Epithelial cell of proximal tubule (primary cell): ENCODE measurements around the gene RAB8A. TPM values are rescaled to one million over a fixed set of nuclear protein-coding genes. Genes with fewer than 3 reads are reported as not detected.

ENCODE experiments used
- DNase-seq: peaks from one replicate; pipeline ENCODE4 v3.0.0-alpha.2; 2011; ENCODE audit warnings: low read depth
- H3K4me3 ChIP-seq: 2 replicates; pipeline ENCODE4 v1.5.1; 2011; ENCODE audit warnings: low read depth, mild to moderate bottlenecking, low read length
- total RNA-seq: library from RNA; depleted of rRNA; stranded (reverse); fragments of >200 nt; gene quantifications from 2 replicates; pipeline ENCODE4 v1.2.3, GENCODE V29; 2015
- TF ChIP-seq, protein P1 (sequence below): conservative IDR thresholded peaks from 2 replicates; pipeline ENCODE4 v1.5.1; 2012; ENCODE audit warnings: low read depth, mild to moderate bottlenecking, low read length

Gene RAB8A
- total RNA-seq, 1 donor from 2014 or later, result 62.4 TPM

DNA sequence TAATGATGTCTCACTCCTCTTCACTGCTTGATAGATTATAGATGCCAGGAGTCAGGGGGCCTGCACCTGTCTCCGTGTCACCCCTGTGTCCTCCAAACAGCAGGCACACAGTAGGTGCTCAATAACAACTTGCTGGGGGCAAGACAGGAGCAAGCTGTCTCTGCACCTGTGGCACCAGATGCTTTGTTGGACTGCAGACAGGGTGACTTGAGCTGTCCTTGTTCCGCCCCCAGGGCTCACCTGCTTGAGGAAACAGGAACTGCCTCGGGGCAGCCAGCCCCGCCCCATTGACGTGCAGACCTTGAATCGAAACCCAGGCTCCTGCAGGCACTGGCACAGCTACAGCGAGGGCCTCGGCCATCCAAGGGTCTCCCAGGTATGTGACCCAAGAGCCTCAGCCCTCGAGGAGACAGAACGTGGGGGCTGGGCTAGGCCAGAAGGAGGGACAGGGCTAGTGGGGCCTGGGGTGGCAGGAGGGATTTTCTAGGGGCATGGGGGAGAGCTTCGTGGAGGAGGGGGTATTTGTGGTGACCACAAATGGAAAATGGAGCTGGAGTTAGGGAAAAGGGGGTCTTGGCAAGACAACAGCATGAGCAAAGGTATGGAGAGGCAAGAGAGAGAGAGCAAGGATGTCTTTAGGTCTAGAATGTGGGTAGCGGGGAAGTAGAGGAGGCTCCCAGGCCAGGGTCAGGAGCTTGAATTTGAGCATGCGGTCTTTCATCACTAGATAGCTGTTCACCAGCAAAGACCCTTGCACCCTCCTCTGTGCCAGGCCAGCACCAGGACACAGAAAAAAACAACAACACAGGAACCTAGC lies 31.9 kb downstream of the RAB8A start, which contains the start of gene HSH2D:
HSH2D (plus strand) TSS at position 287 of the 817 bp plus-strand sequence. CDS start 5,066 bp downstream, outside the sequence.
- TF ChIP-seq, protein P1, sequence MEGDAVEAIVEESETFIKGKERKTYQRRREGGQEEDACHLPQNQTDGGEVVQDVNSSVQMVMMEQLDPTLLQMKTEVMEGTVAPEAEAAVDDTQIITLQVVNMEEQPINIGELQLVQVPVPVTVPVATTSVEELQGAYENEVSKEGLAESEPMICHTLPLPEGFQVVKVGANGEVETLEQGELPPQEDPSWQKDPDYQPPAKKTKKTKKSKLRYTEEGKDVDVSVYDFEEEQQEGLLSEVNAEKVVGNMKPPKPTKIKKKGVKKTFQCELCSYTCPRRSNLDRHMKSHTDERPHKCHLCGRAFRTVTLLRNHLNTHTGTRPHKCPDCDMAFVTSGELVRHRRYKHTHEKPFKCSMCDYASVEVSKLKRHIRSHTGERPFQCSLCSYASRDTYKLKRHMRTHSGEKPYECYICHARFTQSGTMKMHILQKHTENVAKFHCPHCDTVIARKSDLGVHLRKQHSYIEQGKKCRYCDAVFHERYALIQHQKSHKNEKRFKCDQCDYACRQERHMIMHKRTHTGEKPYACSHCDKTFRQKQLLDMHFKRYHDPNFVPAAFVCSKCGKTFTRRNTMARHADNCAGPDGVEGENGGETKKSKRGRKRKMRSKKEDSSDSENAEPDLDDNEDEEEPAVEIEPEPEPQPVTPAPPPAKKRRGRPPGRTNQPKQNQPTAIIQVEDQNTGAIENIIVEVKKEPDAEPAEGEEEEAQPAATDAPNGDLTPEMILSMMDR, result no peak
- no peak for DNase-seq
- H3K4me3 ChIP-seq, result peak within 1 kb of the TSS; percentile 14

- no peak overlapping the region for H3K4me3 ChIP-seq
- TF ChIP-seq, protein P1, result no peak
- DNase-seq, result no peak
Observed at GRCh38 chr19:16144216-16144581, 32.5 kb downstream of the RAB8A start.

DNA sequence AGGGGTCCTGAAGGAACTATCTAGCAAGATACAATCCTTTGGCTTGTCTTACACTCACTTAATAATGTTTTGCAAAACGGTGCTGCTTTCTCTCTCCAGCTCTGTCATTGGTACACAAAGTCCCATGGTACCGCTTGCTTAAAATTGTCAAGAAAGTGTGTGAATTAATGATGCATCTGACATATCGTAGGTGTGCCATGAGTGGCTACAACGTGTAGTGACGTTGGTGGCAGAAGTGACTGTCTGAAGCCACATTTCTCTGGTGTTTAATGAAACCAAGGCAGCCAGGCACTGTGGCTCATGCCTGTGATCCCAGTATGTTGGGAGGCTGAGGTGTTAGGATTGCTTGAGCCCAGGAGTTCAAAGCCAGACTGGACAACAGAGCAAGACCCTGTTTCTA lies 34.4 kb downstream of the RAB8A start:
- no peak overlapping the region for H3K4me3 ChIP-seq
- no peak for DNase-seq
- TF ChIP-seq, protein P1, result no peak

GRCh38 chr19:16148443-16149229 lies 36.9 kb downstream of the RAB8A start:
- TF ChIP-seq, protein P1, result no peak
- no peak for DNase-seq
- H3K4me3 ChIP-seq, result no peak overlapping the region

DNA sequence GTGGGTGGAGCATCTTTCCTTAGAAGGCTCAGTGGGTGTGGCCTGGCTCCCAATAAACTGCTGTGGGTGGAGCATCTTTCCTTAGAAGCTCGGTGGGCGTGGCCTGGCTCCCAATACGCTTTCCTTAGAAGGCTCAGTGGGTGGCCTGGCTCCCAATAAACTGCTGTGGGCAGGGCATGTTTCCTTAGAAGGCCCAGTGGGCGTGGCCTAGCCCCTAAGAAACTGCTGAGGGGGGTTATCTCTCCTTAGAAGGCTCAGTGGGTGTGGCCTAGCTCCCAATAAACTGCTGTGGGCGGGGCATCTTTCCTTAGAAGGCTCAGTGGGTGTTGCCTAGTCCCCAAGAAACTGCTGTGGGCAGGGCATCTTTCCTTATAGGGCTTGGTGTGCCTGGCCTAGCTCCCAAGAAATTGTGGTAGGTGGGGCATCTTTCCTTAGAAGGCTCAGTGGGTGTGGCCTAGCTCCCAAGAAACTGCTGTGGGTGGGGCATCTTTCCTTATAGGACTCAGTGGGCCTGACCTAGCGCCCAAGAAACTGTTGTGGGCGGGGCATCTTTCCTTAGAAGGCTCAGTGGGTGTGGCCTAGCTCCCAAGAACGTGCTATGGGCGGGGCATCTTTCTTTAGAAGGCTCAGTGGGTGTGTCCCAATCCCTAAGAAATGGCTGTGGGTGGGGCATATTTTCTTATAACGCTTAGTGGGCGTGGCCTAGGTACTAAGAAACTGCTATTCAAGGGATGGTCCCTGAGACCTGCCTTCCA lies 42.1 kb downstream of the RAB8A start:
- no peak overlapping the region for H3K4me3 ChIP-seq
- no peak for DNase-seq
- TF ChIP-seq, protein P1, result no peak

- TF ChIP-seq, protein P1, result no peak
- H3K4me3 ChIP-seq, result no peak overlapping the region
- DNase-seq, result no peak
Observed at GRCh38 chr19:16154557-16154956, 42.9 kb downstream of the RAB8A start.
